ENCODE measurements around the gene MORC2.

Gene MORC2

GRCh38 chr22:30889268-30889995 is 79.1 kb downstream of the MORC2 start:
- no peak for DNase-seq (ENCODE audit: low spot score)

GRCh38 chr22:30887861-30888260 is 80.7 kb downstream of the MORC2 start:
- no peak for DNase-seq (ENCODE audit: low spot score)

GRCh38 chr22:30887453-30887852 is 81.1 kb downstream of the MORC2 start:
- DNase-seq (ENCODE audit: low spot score): no peak

- no peak for DNase-seq (ENCODE audit: low spot score)
These were observed 83.0 kb downstream of the MORC2 start for GRCh38 chr22:30885591-30885990.

- DNase-seq (ENCODE audit: low spot score): no peak
These were observed 83.6 kb downstream of the MORC2 start for GRCh38 chr22:30885001-30885366.

GRCh38 chr22:30884211-30885000 is 84.2 kb downstream of the MORC2 start:
- DNase-seq (ENCODE audit: low spot score): no peak

GRCh38 chr22:30883586-30884145 is 84.9 kb downstream of the MORC2 start:
- DNase-seq (ENCODE audit: low spot score): no peak

GRCh38 chr22:30882974-30883533 is 85.5 kb downstream of the MORC2 start:
- no peak for DNase-seq (ENCODE audit: low spot score)

- no peak for DNase-seq (ENCODE audit: low spot score)
These were observed 86.3 kb downstream of the MORC2 start for GRCh38 chr22:30882184-30882717.

- DNase-seq (ENCODE audit: low spot score): no peak
These were observed 87.0 kb downstream of the MORC2 start for GRCh38 chr22:30881361-30882183.

GRCh38 chr22:30880847-30881246 is 87.7 kb downstream of the MORC2 start:
- no peak for DNase-seq (ENCODE audit: low spot score)

GRCh38 chr22:30880181-30880601 is 88.4 kb downstream of the MORC2 start:
- no peak for DNase-seq (ENCODE audit: low spot score)

- DNase-seq (ENCODE audit: low spot score): no peak
These were observed 89.2 kb downstream of the MORC2 start for GRCh38 chr22:30879415-30879797.

GRCh38 chr22:30878516-30879414 is 89.8 kb downstream of the MORC2 start:
- no peak for DNase-seq (ENCODE audit: low spot score)

GRCh38 chr22:30877662-30878515 is 90.7 kb downstream of the MORC2 start:
- DNase-seq (ENCODE audit: low spot score): no peak

GRCh38 chr22:30876915-30877553 is 91.5 kb downstream of the MORC2 start:
- no peak for DNase-seq (ENCODE audit: low spot score)

GRCh38 chr22:30876221-30876751 is 92.3 kb downstream of the MORC2 start:
- no peak for DNase-seq (ENCODE audit: low spot score)

- no peak for DNase-seq (ENCODE audit: low spot score)
These were observed 92.9 kb downstream of the MORC2 start for GRCh38 chr22:30875481-30876215.
